Parathyroid adenoma (tissue), 2 donors: ENCODE measurements around the gene CAMTA1.

Experiments used
- H2AFZ ChIP-seq: fragments of 300-600 bp; sonication (generic); one replicate; pipeline ENCODE4 v1.7.0; 2017; ENCODE audit warnings: antibody characterized with exemption, mild to moderate bottlenecking
- H3K27ac ChIP-seq: fragments of 300-600 bp; sonication (generic); one replicate; pipeline ENCODE4 v1.7.0; 2017
- H3K27me3 ChIP-seq: fragments of 300-600 bp; sonication (generic); one replicate; pipeline ENCODE4 v1.7.0; 2017; ENCODE audit warnings: low read length; ENCODE audit not compliant: control insufficient read depth, insufficient read depth
- H3K36me3 ChIP-seq: fragments of 300-600 bp; sonication (generic); one replicate; pipeline ENCODE4 v1.7.0; 2017; ENCODE audit warnings: low read length; ENCODE audit not compliant: control insufficient read depth, insufficient read depth
- H3K4me1 ChIP-seq: fragments of 300-600 bp; sonication (generic); one replicate; pipeline ENCODE4 v1.7.0; 2017; ENCODE audit warnings: control low read depth
- H3K4me2 ChIP-seq: fragments of 300-600 bp; sonication (generic); one replicate; pipeline ENCODE4 v1.7.0; 2017; ENCODE audit warnings: low read length
- H3K4me3 ChIP-seq: fragments of 300-600 bp; sonication (generic); one replicate; pipeline ENCODE4 v1.7.0; 2017; ENCODE audit warnings: low read depth, low read length
- H3K79me2 ChIP-seq: fragments of 300-600 bp; sonication (generic); one replicate; pipeline ENCODE4 v1.7.0; 2017; ENCODE audit warnings: control low read depth
- H3K9ac ChIP-seq: fragments of 300-600 bp; sonication (generic); one replicate; pipeline ENCODE4 v1.7.0; 2017; ENCODE audit warnings: mild to moderate bottlenecking
- H3K9me3 ChIP-seq: fragments of 300-600 bp; sonication (generic); one replicate; pipeline ENCODE4 v1.7.0; 2017; ENCODE audit warnings: low read length; ENCODE audit not compliant: control insufficient read depth
- TF ChIP-seq, protein P1 (sequence below): fragments of 300-600 bp; sonication (generic); IDR thresholded peaks from one replicate; pipeline ENCODE4 v1.7.0; 2017; ENCODE audit warnings: antibody characterized with exemption, mild to moderate bottlenecking
- donor health status: primary hyperparathyroidism.

Gene CAMTA1

DNA sequence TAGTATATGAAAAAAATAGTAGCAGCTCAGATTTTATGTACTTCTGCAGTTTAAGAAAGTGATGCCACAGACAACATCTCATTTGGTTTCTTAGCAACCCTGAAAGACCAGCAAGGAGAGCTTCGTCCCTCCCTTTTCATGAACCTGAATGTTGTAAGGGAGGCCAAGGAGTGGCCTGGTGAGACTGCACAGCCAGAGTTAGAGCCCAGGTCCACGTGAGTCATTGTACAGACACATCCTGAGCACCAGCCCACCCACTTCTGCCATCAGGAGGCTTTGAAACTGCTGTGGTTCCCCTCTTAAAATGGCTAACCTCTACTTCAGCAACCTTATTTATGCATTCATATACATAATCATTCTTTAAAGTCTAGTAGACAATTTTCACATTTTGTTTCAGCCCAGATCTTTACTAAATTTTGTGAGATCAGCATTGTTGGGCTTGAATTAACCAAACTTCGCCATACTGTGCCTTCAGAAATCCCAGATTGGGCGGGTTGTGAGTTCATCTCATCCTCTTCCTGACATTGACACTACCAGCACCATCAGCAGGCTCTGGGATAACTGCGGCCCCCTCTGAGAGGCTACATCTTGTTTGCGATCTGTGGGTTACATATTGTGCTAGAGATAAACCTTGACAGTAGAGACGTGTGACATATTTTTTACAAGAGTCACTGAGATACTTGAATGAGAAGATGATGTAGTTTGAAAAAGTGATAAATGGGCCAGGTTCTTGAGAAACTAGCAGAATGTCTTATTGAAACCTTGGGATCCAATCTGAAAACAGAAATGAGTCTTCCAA is 106.7 kb downstream of the CAMTA1 start:
- no peak overlapping the region for H3K9ac ChIP-seq
- no peak overlapping the region for H3K27ac ChIP-seq
- no peaks in the 10 kb centered on the region for H3K4me1 ChIP-seq
- H2AFZ ChIP-seq: no peak overlapping the region
- H3K4me2 ChIP-seq: no peak overlapping the region
- TF ChIP-seq, protein P1, sequence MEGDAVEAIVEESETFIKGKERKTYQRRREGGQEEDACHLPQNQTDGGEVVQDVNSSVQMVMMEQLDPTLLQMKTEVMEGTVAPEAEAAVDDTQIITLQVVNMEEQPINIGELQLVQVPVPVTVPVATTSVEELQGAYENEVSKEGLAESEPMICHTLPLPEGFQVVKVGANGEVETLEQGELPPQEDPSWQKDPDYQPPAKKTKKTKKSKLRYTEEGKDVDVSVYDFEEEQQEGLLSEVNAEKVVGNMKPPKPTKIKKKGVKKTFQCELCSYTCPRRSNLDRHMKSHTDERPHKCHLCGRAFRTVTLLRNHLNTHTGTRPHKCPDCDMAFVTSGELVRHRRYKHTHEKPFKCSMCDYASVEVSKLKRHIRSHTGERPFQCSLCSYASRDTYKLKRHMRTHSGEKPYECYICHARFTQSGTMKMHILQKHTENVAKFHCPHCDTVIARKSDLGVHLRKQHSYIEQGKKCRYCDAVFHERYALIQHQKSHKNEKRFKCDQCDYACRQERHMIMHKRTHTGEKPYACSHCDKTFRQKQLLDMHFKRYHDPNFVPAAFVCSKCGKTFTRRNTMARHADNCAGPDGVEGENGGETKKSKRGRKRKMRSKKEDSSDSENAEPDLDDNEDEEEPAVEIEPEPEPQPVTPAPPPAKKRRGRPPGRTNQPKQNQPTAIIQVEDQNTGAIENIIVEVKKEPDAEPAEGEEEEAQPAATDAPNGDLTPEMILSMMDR: no peak
- no peaks in the 10 kb centered on the region for H3K36me3 ChIP-seq
- H3K4me3 ChIP-seq: no peak overlapping the region
- no peaks in the 10 kb centered on the region for H3K9me3 ChIP-seq
- H3K79me2 ChIP-seq: peaks cover 2% of the 10 kb centered on the region
- H3K27me3 ChIP-seq: no peaks in the 10 kb centered on the region

DNA sequence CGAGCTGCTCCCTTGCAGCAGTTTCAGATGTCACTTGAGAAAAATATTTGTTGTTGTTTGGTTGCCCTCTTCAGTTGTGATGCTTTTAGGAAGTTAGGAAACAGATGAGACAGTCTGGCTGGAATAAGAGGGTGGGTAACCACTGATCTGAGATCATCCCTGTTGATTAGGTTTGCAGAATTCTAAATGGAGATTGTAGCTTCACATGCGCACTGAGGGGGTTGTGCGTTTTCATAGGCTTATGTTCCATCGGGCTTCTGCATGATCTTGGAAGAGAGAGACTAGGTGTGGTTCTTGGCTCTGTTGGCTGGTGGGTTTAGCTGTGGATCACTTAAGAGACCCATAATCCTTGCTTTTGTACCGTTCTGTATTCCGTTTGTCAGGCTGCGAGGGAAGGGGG is 108.1 kb downstream of the CAMTA1 start:
- Histone ChIP-seq H3K27ac (no peak overlapping the region), H3K27me3 (no peaks in the 10 kb centered on the region), H3K9ac (no peak overlapping the region), H3K36me3 (no peaks in the 10 kb centered on the region), H2AFZ (no peak overlapping the region), H3K79me2 (peaks cover 2% of the 10 kb centered on the region), H3K4me3 (no peak overlapping the region), H3K9me3 (no peaks in the 10 kb centered on the region), H3K4me2 (no peak overlapping the region), H3K4me1 (no peaks in the 10 kb centered on the region)
- TF ChIP-seq, protein P1: no peak

DNA sequence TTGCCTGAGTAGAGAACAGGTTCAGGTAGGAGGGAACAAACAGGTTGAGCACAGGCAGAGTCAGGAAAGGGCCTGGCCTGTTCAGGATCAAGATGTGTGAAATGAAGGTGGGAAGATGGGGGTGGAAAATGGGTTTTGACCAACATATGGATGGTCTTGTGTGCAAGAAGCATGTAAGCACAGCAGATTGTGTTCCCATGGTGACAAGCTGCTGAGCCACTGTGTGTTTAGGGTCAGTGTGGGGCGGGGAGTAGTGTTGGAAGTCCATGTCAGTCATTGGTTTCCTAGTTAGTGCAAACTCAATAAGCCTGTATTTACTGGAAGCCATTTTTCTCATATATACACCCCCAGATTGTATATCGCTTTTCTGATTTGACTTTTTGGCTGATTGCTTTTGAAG is 111.9 kb downstream of the CAMTA1 start:
- TF ChIP-seq, protein P1: no peak

DNA sequence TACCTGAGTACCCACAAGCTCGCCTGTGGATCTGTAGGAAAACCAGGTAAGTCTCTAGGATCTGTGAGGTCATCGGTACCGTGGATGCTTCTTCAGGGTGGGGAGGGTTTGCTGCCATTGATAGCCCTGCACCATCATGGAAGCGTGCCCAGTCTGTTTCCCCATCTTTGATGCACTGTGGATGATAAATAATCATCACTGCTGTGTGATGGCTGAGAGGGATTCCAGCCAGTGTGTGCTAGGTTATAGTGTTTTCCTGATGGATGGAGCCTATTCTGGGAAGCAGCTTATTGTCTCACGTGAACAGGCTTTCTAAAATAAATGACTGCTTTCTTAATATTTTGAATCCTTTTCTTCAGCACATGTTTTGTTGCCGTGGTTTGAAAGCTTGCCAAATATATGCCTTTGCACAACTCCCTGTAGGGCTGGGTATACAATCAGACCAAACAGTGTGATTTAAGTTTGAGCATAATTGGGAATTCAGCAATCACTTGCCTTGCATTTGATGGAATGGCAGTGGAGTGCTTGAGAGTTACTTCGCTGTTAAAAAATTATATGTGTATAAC is 113.8 kb downstream of the CAMTA1 start:
- no peaks in the 10 kb centered on the region for H3K79me2 ChIP-seq

More for the DNA sequence above, 111.9 kb downstream of the CAMTA1 start:
- H3K4me3 ChIP-seq: no peak overlapping the region
- no peak overlapping the region for H3K4me2 ChIP-seq
- no peaks in the 10 kb centered on the region for H3K36me3 ChIP-seq
- no peak overlapping the region for H2AFZ ChIP-seq
- H3K79me2 ChIP-seq: peaks cover 1% of the 10 kb centered on the region
- no peaks in the 10 kb centered on the region for H3K9me3 ChIP-seq
- H3K27ac ChIP-seq: no peak overlapping the region
- H3K4me1 ChIP-seq: no peaks in the 10 kb centered on the region
- no peak overlapping the region for H3K9ac ChIP-seq
- no peaks in the 10 kb centered on the region for H3K27me3 ChIP-seq

More for the DNA sequence above, 113.8 kb downstream of the CAMTA1 start:
- Histone ChIP-seq H3K9ac (no peak overlapping the region), H3K4me3 (no peak overlapping the region), H3K4me2 (no peak overlapping the region), H3K4me1 (no peaks in the 10 kb centered on the region), H2AFZ (no peak overlapping the region), H3K27me3 (no peaks in the 10 kb centered on the region), H3K9me3 (no peaks in the 10 kb centered on the region), H3K27ac (no peak overlapping the region), H3K36me3 (no peaks in the 10 kb centered on the region)
- TF ChIP-seq, protein P1: no peak
